ENCODE data around the gene SAP30BP.

The SAP30BP gene

GRCh38 chr17:75719732-75720131 lies 52.6 kb downstream of the SAP30BP start:
- no peak for DNase-seq (ENCODE audit: low read depth)

GRCh38 chr17:75720656-75721462 lies 53.7 kb downstream of the SAP30BP start, which contains the start of gene ITGB4:
TSS of gene ITGB4 (plus strand) at chr17:75721459. CDS start at chr17:75724704, 3,245 bp downstream.
- DNase-seq (ENCODE audit: low read depth) = peak; percentile 24

- DNase-seq (ENCODE audit: low read depth) = no peak
Observed at GRCh38 chr17:75721463-75722011, 54.4 kb downstream of the SAP30BP start.

- no peak for DNase-seq (ENCODE audit: low read depth)
Observed at GRCh38 chr17:75722076-75722475, 54.9 kb downstream of the SAP30BP start.

GRCh38 chr17:75722542-75723095 lies 55.5 kb downstream of the SAP30BP start:
- DNase-seq (ENCODE audit: low read depth) = no peak

GRCh38 chr17:75723171-75723930 lies 56.2 kb downstream of the SAP30BP start:
- no peak for DNase-seq (ENCODE audit: low read depth)

GRCh38 chr17:75724016-75725003 lies 57.2 kb downstream of the SAP30BP start:
- no peak for DNase-seq (ENCODE audit: low read depth)

GRCh38 chr17:75725504-75725903 lies 58.4 kb downstream of the SAP30BP start:
- no peak for DNase-seq (ENCODE audit: low read depth)

GRCh38 chr17:75727391-75727790 lies 60.3 kb downstream of the SAP30BP start:
- no peak for DNase-seq (ENCODE audit: low read depth)

- no peak for DNase-seq (ENCODE audit: low read depth)
Observed at GRCh38 chr17:75729351-75729750, 62.2 kb downstream of the SAP30BP start.

GRCh38 chr17:75730065-75730464 lies 62.9 kb downstream of the SAP30BP start:
- DNase-seq (ENCODE audit: low read depth) = no peak

- no peak for DNase-seq (ENCODE audit: low read depth)
Observed at GRCh38 chr17:75731086-75731715, 64.1 kb downstream of the SAP30BP start.

- no peak for DNase-seq (ENCODE audit: low read depth)
Observed at GRCh38 chr17:75731716-75732498, 64.8 kb downstream of the SAP30BP start.

- no peak for DNase-seq (ENCODE audit: low read depth)
Observed at GRCh38 chr17:75733471-75733870, 66.3 kb downstream of the SAP30BP start.

- no peak for DNase-seq (ENCODE audit: low read depth)
Observed at GRCh38 chr17:75734674-75735294, 67.6 kb downstream of the SAP30BP start.

- DNase-seq (ENCODE audit: low read depth) = no peak
Observed at GRCh38 chr17:75736173-75736835, 69.2 kb downstream of the SAP30BP start.

GRCh38 chr17:75737133-75737962 lies 70.2 kb downstream of the SAP30BP start:
- DNase-seq (ENCODE audit: low read depth) = no peak

- no peak for DNase-seq (ENCODE audit: low read depth)
Observed at GRCh38 chr17:75738218-75738802, 71.2 kb downstream of the SAP30BP start.

Data from activated gamma-delta T cell treated with anti-CD3 and anti-CD28 coated beads, Interleukin-2, amount 50 U/mL, for 16 hours (primary cell).